Lower leg skin (tissue), 3 donors: ENCODE results near the gene NBEA.

ENCODE experiments used
- CTCF ChIP-seq, 3 donors: fragments of 450-650 bp; IDR thresholded peaks; one replicate each; pipeline ENCODE4 v1.5.1; 2016; ENCODE audit warnings: antibody characterized with exemption in 3 of 3, mild to moderate bottlenecking in 3 of 3, moderate library complexity in 2 of 3
- POLR2A ChIP-seq, 2 donors: fragments of 450-650 bp; IDR thresholded peaks; one replicate each; pipeline ENCODE4 v1.6.1; 2016 to 2017; ENCODE audit warnings: antibody characterized with exemption in 2 of 2, mild to moderate bottlenecking in 1 of 2, moderate library complexity in 1 of 2

DNA sequence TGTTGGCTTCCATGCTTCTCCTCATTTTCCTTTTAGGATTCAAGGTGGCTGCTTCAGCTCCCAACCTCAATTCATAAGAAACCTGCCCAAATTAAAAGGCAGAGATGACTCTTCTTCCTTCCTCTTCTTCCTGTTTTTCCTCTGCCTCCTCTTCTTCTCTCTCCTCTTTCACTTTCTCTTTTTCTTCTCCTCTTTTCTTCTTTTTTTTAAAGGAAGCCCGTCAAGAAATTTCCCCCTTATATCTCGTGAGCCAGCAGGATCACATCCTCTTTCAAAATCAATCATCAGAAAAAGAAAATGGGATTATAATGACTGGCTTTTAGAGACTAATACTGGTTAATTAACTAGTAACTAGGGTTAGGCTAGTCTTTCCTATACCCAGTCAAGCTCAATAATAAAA is 220.3 kb downstream of the NBEA start:
- TF ChIP-seq POLR2A (IDR thresholded peaks at IDR 0.05): no peak
- TF ChIP-seq CTCF (IDR thresholded peaks at IDR 0.05): no peak
